HCT116 (cell line): ENCODE measurements around the gene GARNL3.

Source experiments
- CTCF ChIP-seq, 3 experiments: fragments of 200-600 bp in 1 of 3; sonication (generic) in 1 of 3; IDR thresholded peaks in 2 of 3; conservative IDR thresholded peaks in 1 of 3; 2 replicates each; pipeline ENCODE4 v1.5.1; 2012 to 2017; ENCODE audit warnings: low read depth in 2 of 3, low read length in 2 of 3, antibody characterized with exemption in 1 of 3, borderline replicate concordance in 1 of 3, control low read depth in 1 of 3, mild to moderate bottlenecking in 1 of 3, mixed read lengths in 1 of 3, mixed run types in 1 of 3, moderate library complexity in 1 of 3; ENCODE audit not compliant: insufficient read depth in 1 of 3
- EZH2phosphoT487 ChIP-seq: fragments of 200-600 bp; IDR thresholded peaks from 2 replicates; pipeline ENCODE4 v1.6.1; 2018; ENCODE audit warnings: antibody characterized with exemption, borderline replicate concordance
- POLR2A ChIP-seq: IDR thresholded peaks from 2 replicates; pipeline ENCODE4 v1.7.0; 2011; ENCODE audit warnings: borderline replicate concordance; ENCODE audit not compliant: insufficient read depth, insufficient read length; ENCODE audit errors: extremely low read depth
- ZFX ChIP-seq: fragments of 450-650 bp; IDR thresholded peaks from 2 replicates; pipeline ENCODE4 v1.6.1; 2017

- TF ChIP-seq CTCF (IDR thresholded peaks at IDR 0.05 in 2 of 3, conservative IDR thresholded peaks at IDR 0.05 in 1 of 3; ENCODE audit: borderline replicate concordance in 1 of 3, insufficient read depth in 1 of 3, low read depth in 2 of 3, low read length in 2 of 3), result no peak
- TF ChIP-seq EZH2phosphoT487, result no peak
- no peak for TF ChIP-seq POLR2A
- TF ChIP-seq ZFX, result no peak
Measured at GRCh38 chr9:127279717-127280285, 15.2 kb downstream of the GARNL3 start.
